GM12872 (cell line): ENCODE data around the gene ZRANB3.

Experiments
- CTCF ChIP-seq: IDR thresholded peaks from 3 replicates; pipeline ENCODE4 v1.5.1; 2011; ENCODE audit warnings: low read depth, mild to moderate bottlenecking, low read length, moderate library complexity; ENCODE audit not compliant: insufficient read depth

ZRANB3 gene

GRCh38 chr2:135276525-135276924 is 254.5 kb downstream of the ZRANB3 start:
- TF ChIP-seq CTCF = no peak

- no peak for TF ChIP-seq CTCF
These were observed 260.0 kb downstream of the ZRANB3 start for GRCh38 chr2:135271006-135271405.

- TF ChIP-seq CTCF = no peak
These were observed 265.0 kb downstream of the ZRANB3 start for GRCh38 chr2:135265960-135266490.

GRCh38 chr2:135259123-135259522 is 271.9 kb downstream of the ZRANB3 start:
- TF ChIP-seq CTCF = no peak

- no peak for TF ChIP-seq CTCF
These were observed 272.8 kb downstream of the ZRANB3 start for GRCh38 chr2:135258193-135258592.

GRCh38 chr2:135257383-135258090 is 273.5 kb downstream of the ZRANB3 start:
- no peak for TF ChIP-seq CTCF

GRCh38 chr2:135256531-135257260 is 274.3 kb downstream of the ZRANB3 start:
- no peak for TF ChIP-seq CTCF
